Body of pancreas (tissue), 4 donors: ENCODE data around the gene ZSWIM7.

Experiments
- POLR2A ChIP-seq, 3 donors: fragments of 450-650 bp; IDR thresholded peaks; one replicate each; pipeline ENCODE4 v1.6.1; 2016; ENCODE audit warnings: antibody characterized with exemption in 3 of 3, mild to moderate bottlenecking in 2 of 3
- TF ChIP-seq, protein P1 (sequence below), 7 experiments: fragments of 450-650 bp in 4 of 7; fragments of 200-600 bp in 3 of 7; sonication (generic) in 3 of 7; IDR thresholded peaks; one replicate each; pipeline ENCODE4 v1.5.1; 2016 to 2019; ENCODE audit warnings: antibody characterized with exemption in 7 of 7

DNA sequence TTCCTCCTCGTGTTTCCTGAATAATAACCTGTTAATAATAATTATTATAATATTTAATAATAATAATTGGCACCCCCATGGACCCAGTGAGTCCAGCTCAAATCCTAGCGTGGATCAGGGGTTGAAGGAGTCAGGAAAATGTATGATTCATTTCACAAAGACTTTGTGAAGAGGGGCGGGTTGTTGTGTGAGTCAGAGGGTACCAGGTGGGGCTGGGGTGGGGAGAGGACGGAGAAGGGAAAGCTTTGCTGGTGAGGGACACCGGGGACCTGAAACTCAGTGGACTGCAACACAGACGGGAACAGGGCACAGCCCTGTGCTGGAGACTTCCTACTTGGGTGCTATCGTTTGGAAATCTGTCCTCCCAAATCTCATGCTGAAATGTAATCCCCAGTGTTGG lies 57.7 kb downstream of the ZSWIM7 start:
- TF ChIP-seq, protein P1, sequence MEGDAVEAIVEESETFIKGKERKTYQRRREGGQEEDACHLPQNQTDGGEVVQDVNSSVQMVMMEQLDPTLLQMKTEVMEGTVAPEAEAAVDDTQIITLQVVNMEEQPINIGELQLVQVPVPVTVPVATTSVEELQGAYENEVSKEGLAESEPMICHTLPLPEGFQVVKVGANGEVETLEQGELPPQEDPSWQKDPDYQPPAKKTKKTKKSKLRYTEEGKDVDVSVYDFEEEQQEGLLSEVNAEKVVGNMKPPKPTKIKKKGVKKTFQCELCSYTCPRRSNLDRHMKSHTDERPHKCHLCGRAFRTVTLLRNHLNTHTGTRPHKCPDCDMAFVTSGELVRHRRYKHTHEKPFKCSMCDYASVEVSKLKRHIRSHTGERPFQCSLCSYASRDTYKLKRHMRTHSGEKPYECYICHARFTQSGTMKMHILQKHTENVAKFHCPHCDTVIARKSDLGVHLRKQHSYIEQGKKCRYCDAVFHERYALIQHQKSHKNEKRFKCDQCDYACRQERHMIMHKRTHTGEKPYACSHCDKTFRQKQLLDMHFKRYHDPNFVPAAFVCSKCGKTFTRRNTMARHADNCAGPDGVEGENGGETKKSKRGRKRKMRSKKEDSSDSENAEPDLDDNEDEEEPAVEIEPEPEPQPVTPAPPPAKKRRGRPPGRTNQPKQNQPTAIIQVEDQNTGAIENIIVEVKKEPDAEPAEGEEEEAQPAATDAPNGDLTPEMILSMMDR (IDR thresholded peaks at IDR 0.05): no peak
- TF ChIP-seq POLR2A (IDR thresholded peaks at IDR 0.05): no peak
